GM12891 (cell line): Measurements from ENCODE around the gene BCAS1.

Source experiments
- POLR2A ChIP-seq: IDR thresholded peaks from 2 replicates; pipeline ENCODE4 v1.6.1; 2011; ENCODE audit warnings: low read depth, low read length, control low read depth
- POLR2AphosphoS5 ChIP-seq: IDR thresholded peaks from 2 replicates; pipeline ENCODE4 v1.6.1; 2011; ENCODE audit warnings: low read depth, low read length, control low read depth
- POU2F2 ChIP-seq: IDR thresholded peaks from 2 replicates; pipeline ENCODE4 v1.6.1; 2011; ENCODE audit warnings: low read depth, mild to moderate bottlenecking, control low read depth, low read length, moderate library complexity
- SPI1 ChIP-seq: IDR thresholded peaks from 2 replicates; pipeline ENCODE4 v1.6.1; 2011; ENCODE audit warnings: low read depth, low read length, control low read depth
- TAF1 ChIP-seq: IDR thresholded peaks from 2 replicates; pipeline ENCODE4 v1.6.1; 2011; ENCODE audit warnings: low read depth, low read length, control low read depth

GRCh38 chr20:53907968-53908751 is 162.2 kb downstream of the BCAS1 start:
- no peak for TF ChIP-seq POLR2AphosphoS5
- TF ChIP-seq POLR2A: no peak
- TF ChIP-seq TAF1: no peak
- no peak for TF ChIP-seq SPI1
- TF ChIP-seq POU2F2: no peak
